Ascending aorta (tissue), 2 donors: ENCODE data around the gene VIPR1. TPM values are rescaled to one million over a fixed set of nuclear protein-coding genes. Genes with fewer than 3 reads are reported as not detected.

Source experiments
- DNase-seq, 2 donors: peaks; one replicate each; pipeline ENCODE4 v3.0.0-alpha.2; 2019; ENCODE audit warnings: low spot score in 2 of 2
- H3K27ac ChIP-seq, 2 donors: fragments of 200-600 bp; sonication (generic); one replicate each; pipeline ENCODE4 v1.5.1; 2016 to 2017; ENCODE audit warnings: mild to moderate bottlenecking in 1 of 2
- H3K27me3 ChIP-seq: fragments of 200-600 bp; sonication (generic); one replicate; pipeline ENCODE4 v1.5.1; 2017
- H3K36me3 ChIP-seq, 2 donors: fragments of 200-600 bp; sonication (generic); one replicate each; pipeline ENCODE4 v1.5.1; 2016
- H3K4me1 ChIP-seq, 2 donors: fragments of 200-600 bp; sonication (generic); one replicate each; pipeline ENCODE4 v1.5.1; 2016 to 2017; ENCODE audit warnings: mild to moderate bottlenecking in 1 of 2
- H3K4me3 ChIP-seq, 2 donors: fragments of 200-600 bp; sonication (generic); one replicate each; pipeline ENCODE4 v1.5.1; 2016 to 2017; ENCODE audit warnings: mild to moderate bottlenecking in 1 of 2
- H3K9me3 ChIP-seq, 2 donors: fragments of 200-600 bp; sonication (generic); one replicate each; pipeline ENCODE4 v1.5.1; 2016
- CTCF ChIP-seq, 3 experiments: fragments of 200-600 bp in 2 of 3; fragments of 450-650 bp in 1 of 3; sonication (generic) in 2 of 3; IDR thresholded peaks; one replicate each; pipeline ENCODE4 v1.5.1; 2016 to 2019; ENCODE audit warnings: antibody characterized with exemption in 3 of 3, mild to moderate bottlenecking in 1 of 3, moderate library complexity in 1 of 3
- intact Hi-C: fragments of 100-400 bp; cut with DNase I; formaldehyde crosslinking; loops from one replicate; pipeline ENCODE4 v1.15.1; 2023
- total RNA-seq: library from RNA; depleted of rRNA; stranded (reverse); fragments of >200 nt; gene quantifications from one replicate; pipeline ENCODE4 v1.1.0, GENCODE V29; 2016

The VIPR1 gene
- total RNA-seq, 1 donor from 2014 or later = 3.5 TPM

GRCh38 chr3:42493798-42494151 is 8.7 kb upstream of the VIPR1 start:
- no peak for TF ChIP-seq CTCF (IDR thresholded peaks at IDR 0.05)
- peak in 1 of 2 donors; percentile 53 for DNase-seq
- Histone ChIP-seq H3K36me3 (no peaks in the 10 kb centered on the region), H3K4me3 (no peak overlapping the region), H3K27me3 (no peaks in the 10 kb centered on the region), H3K27ac (peak overlapping the region in 1 of 2 donors; percentile 61), H3K9me3 (no peaks in the 10 kb centered on the region), H3K4me1 (peaks cover 4 to 13% of the 10 kb centered on the region in 2 donors)
- intact Hi-C loops = no loop called here

GRCh38 chr3:42495393-42495792 is 7.0 kb upstream of the VIPR1 start:
- no peaks in the 10 kb centered on the region for H3K36me3 ChIP-seq
- no peak overlapping the region for H3K4me3 ChIP-seq
- no peaks in the 10 kb centered on the region for H3K27me3 ChIP-seq
- H3K4me1 ChIP-seq = peaks cover 0 to 7% of the 10 kb centered on the region in 2 donors
- no peak overlapping the region for H3K27ac ChIP-seq
- DNase-seq = peak in 1 of 2 donors; percentile 19
- no peaks in the 10 kb centered on the region for H3K9me3 ChIP-seq
- intact Hi-C loops = no loop called here
- no peak for TF ChIP-seq CTCF (IDR thresholded peaks at IDR 0.05)

- H3K4me1 ChIP-seq = peaks cover 2 to 7% of the 10 kb centered on the region in 2 donors
- H3K9me3 ChIP-seq = no peaks in the 10 kb centered on the region
- no peak overlapping the region for H3K27ac ChIP-seq
- intact Hi-C loops = no loop called here
- H3K4me3 ChIP-seq = no peak overlapping the region
- H3K27me3 ChIP-seq = no peaks in the 10 kb centered on the region
- H3K36me3 ChIP-seq = no peaks in the 10 kb centered on the region
- DNase-seq = peak in 1 of 2 donors; percentile 55
- TF ChIP-seq CTCF (IDR thresholded peaks at IDR 0.05) = no peak
Observed at GRCh38 chr3:42497009-42497731, 5.3 kb upstream of the VIPR1 start.

- no peaks in the 10 kb centered on the region for H3K9me3 ChIP-seq
- H3K4me3 ChIP-seq = no peak overlapping the region
- no peak for TF ChIP-seq CTCF (IDR thresholded peaks at IDR 0.05)
- peaks cover 2 to 6% of the 10 kb centered on the region in 2 donors for H3K4me1 ChIP-seq
- intact Hi-C loops = no loop called here
- no peaks in the 10 kb centered on the region for H3K36me3 ChIP-seq
- H3K27me3 ChIP-seq = no peaks in the 10 kb centered on the region
- DNase-seq = peak in 1 of 2 donors; percentile 19
- H3K27ac ChIP-seq = no peak overlapping the region
Observed at GRCh38 chr3:42498034-42498433, 4.4 kb upstream of the VIPR1 start.

- H3K36me3 ChIP-seq = no peaks in the 10 kb centered on the region
- no peaks in the 10 kb centered on the region for H3K9me3 ChIP-seq
- peaks cover 2 to 5% of the 10 kb centered on the region in 2 donors for H3K4me1 ChIP-seq
- no peak for TF ChIP-seq CTCF (IDR thresholded peaks at IDR 0.05)
- H3K27me3 ChIP-seq = no peaks in the 10 kb centered on the region
- intact Hi-C loops = no loop called here
- H3K4me3 ChIP-seq = no peak overlapping the region
- DNase-seq = peak in 1 of 2 donors; percentile 61
- no peak overlapping the region for H3K27ac ChIP-seq
Observed at GRCh38 chr3:42498791-42499477, 3.5 kb upstream of the VIPR1 start.
